H9 (cell line): ENCODE data around the gene FOXJ3. TPM values are rescaled to one million over a fixed set of nuclear protein-coding genes. Genes with fewer than 3 reads are reported as not detected.

Source experiments
- DNase-seq: peaks from one replicate; pipeline ENCODE4 v3.0.0-alpha.2; 2017
- H2AFZ ChIP-seq: one replicate; pipeline ENCODE4 v1.6.1; 2013; ENCODE audit warnings: mild to moderate bottlenecking, low read length, control low read depth, moderate library complexity
- H2AK5ac ChIP-seq: 2 replicates; pipeline ENCODE4 v1.6.1; 2013; ENCODE audit warnings: low read length, control low read depth, mixed read lengths; ENCODE audit not compliant: insufficient read length
- H2BK120ac ChIP-seq: one replicate; pipeline ENCODE4 v1.6.1; 2013; ENCODE audit warnings: low read depth, mild to moderate bottlenecking, low read length, control low read depth, inconsistent platforms; ENCODE audit not compliant: poor library complexity, severe bottlenecking
- H2BK12ac ChIP-seq: 2 replicates; pipeline ENCODE4 v1.6.1; 2013; ENCODE audit warnings: low read length, control low read depth, mixed read lengths, low read depth; ENCODE audit not compliant: insufficient read length
- H2BK15ac ChIP-seq: 2 replicates; pipeline ENCODE4 v1.6.1; 2013; ENCODE audit warnings: low read depth, low read length, control low read depth
- H2BK20ac ChIP-seq: one replicate; pipeline ENCODE4 v1.6.1; 2013; ENCODE audit warnings: low read depth, mild to moderate bottlenecking, low read length, control low read depth, inconsistent platforms; ENCODE audit not compliant: poor library complexity, severe bottlenecking
- H2BK5ac ChIP-seq: 2 replicates; pipeline ENCODE4 v1.6.1; 2013; ENCODE audit warnings: low read length, control low read depth, mixed read lengths; ENCODE audit not compliant: insufficient read length
- H3K14ac ChIP-seq: 2 replicates; pipeline ENCODE4 v1.6.1; 2013; ENCODE audit warnings: low read length, control low read depth; ENCODE audit not compliant: insufficient read depth
- H3K18ac ChIP-seq: 2 replicates; pipeline ENCODE4 v1.6.1; 2013; ENCODE audit warnings: low read depth, mild to moderate bottlenecking, mixed read lengths, low read length, control low read depth; ENCODE audit not compliant: insufficient read length
- H3K23ac ChIP-seq: 2 replicates; pipeline ENCODE4 v1.6.1; 2013; ENCODE audit warnings: low read length, control low read depth, mixed read lengths, low read depth; ENCODE audit not compliant: insufficient read length
- H3K23me2 ChIP-seq: 2 replicates; pipeline ENCODE4 v1.6.1; 2013; ENCODE audit warnings: low read depth, mild to moderate bottlenecking, mixed read lengths, low read length, control low read depth; ENCODE audit not compliant: insufficient read length, poor library complexity, severe bottlenecking
- H3K27ac ChIP-seq: 2 replicates; pipeline ENCODE4 v1.5.1; 2013; ENCODE audit warnings: low read length, control low read depth, mixed read lengths, low read depth; ENCODE audit not compliant: insufficient read length
- H3K27me3 ChIP-seq: 2 replicates; pipeline ENCODE4 v1.6.1; 2013; ENCODE audit warnings: low read length, control low read depth, inconsistent platforms; ENCODE audit not compliant: insufficient read depth
- H3K4ac ChIP-seq: 2 replicates; pipeline ENCODE4 v1.6.1; 2013; ENCODE audit warnings: low read depth, mild to moderate bottlenecking, control low read depth, inconsistent platforms, low read length, moderate library complexity
- H3K4me1 ChIP-seq: 2 replicates; pipeline ENCODE4 v1.6.1; 2013; ENCODE audit warnings: low read length, control low read depth, inconsistent platforms; ENCODE audit not compliant: insufficient read depth
- H3K4me2 ChIP-seq: 2 replicates; pipeline ENCODE4 v1.6.1; 2013; ENCODE audit warnings: low read length, control low read depth, mixed read lengths; ENCODE audit not compliant: insufficient read length, insufficient read depth
- H3K56ac ChIP-seq: 2 replicates; pipeline ENCODE4 v1.6.1; 2013; ENCODE audit warnings: low read depth, mild to moderate bottlenecking, mixed read lengths, low read length, control low read depth; ENCODE audit not compliant: insufficient read length
- H3K79me1 ChIP-seq: 2 replicates; pipeline ENCODE4 v1.6.1; 2013; ENCODE audit warnings: low read depth, mild to moderate bottlenecking, moderate library complexity, low read length, control low read depth, inconsistent platforms; ENCODE audit not compliant: insufficient read depth, poor library complexity, severe bottlenecking
- H3K79me2 ChIP-seq: 2 replicates; pipeline ENCODE4 v1.6.1; 2013; ENCODE audit warnings: low read length, control low read depth, inconsistent platforms; ENCODE audit not compliant: insufficient read depth
- H3K9ac ChIP-seq: 2 replicates; pipeline ENCODE4 v1.6.1; 2013; ENCODE audit warnings: low read length, control low read depth, mixed read lengths; ENCODE audit not compliant: insufficient read length; ENCODE audit errors: extremely low read depth
- H3K9me3 ChIP-seq: one replicate; pipeline ENCODE4 v1.6.1; 2013; ENCODE audit warnings: low read depth, low read length, inconsistent platforms; ENCODE audit not compliant: control insufficient read depth
- H3T11ph ChIP-seq: one replicate; pipeline ENCODE4 v1.6.1; 2013; ENCODE audit warnings: mild to moderate bottlenecking, low read length, control low read depth, inconsistent platforms
- H4K20me1 ChIP-seq: one replicate; pipeline ENCODE4 v1.6.1; 2013; ENCODE audit not compliant: control insufficient read depth, insufficient read length, insufficient read depth
- H4K5ac ChIP-seq: 2 replicates; pipeline ENCODE4 v1.6.1; 2013; ENCODE audit warnings: low read depth, mild to moderate bottlenecking, mixed read lengths, low read length, control low read depth; ENCODE audit not compliant: insufficient read length
- H4K8ac ChIP-seq: replicated peaks from 2 replicates; pipeline ENCODE4 v1.6.1; 2013; ENCODE audit warnings: low read length, control low read depth, mixed read lengths, low read depth; ENCODE audit not compliant: insufficient read length
- H4K91ac ChIP-seq: 2 replicates; pipeline ENCODE4 v1.6.1; 2013; ENCODE audit warnings: low read depth, mild to moderate bottlenecking, moderate library complexity, mixed read lengths, low read length, control low read depth; ENCODE audit not compliant: insufficient read length
- H3K27ac Mint-ChIP-seq, 3 experiments: 2 replicates in 2 of 3; 3 replicates in 1 of 3; pipeline ENCODE4 v1.8.0; 2020 to 2021; ENCODE audit warnings: mixed read lengths in 3 of 3, mild to moderate bottlenecking in 1 of 3, moderate library complexity in 1 of 3
- H3K27me3 Mint-ChIP-seq: 2 replicates; pipeline ENCODE4 v1.8.0; 2021; ENCODE audit warnings: low read depth, mild to moderate bottlenecking, moderate library complexity, mixed read lengths
- H3K36me3 Mint-ChIP-seq, 3 experiments: 2 replicates in 2 of 3; 3 replicates in 1 of 3; pipeline ENCODE4 v1.8.0; 2020 to 2021; ENCODE audit warnings: low read depth in 3 of 3, mixed read lengths in 3 of 3; ENCODE audit not compliant: insufficient read depth in 1 of 3
- H3K4me1 Mint-ChIP-seq, 2 experiments: 2 replicates each; pipeline ENCODE4 v1.8.0; 2020; ENCODE audit warnings: mixed read lengths in 2 of 2
- H3K4me3 Mint-ChIP-seq, 2 experiments: 2 replicates in 1 of 2; 3 replicates in 1 of 2; pipeline ENCODE4 v1.8.0; 2020 to 2021; ENCODE audit warnings: mild to moderate bottlenecking in 2 of 2, mixed read lengths in 2 of 2, moderate library complexity in 1 of 2
- H3K9me3 Mint-ChIP-seq, 2 experiments: 2 replicates in 1 of 2; 3 replicates in 1 of 2; pipeline ENCODE4 v1.8.0; 2020; ENCODE audit warnings: mild to moderate bottlenecking in 2 of 2, mixed read lengths in 2 of 2, moderate library complexity in 1 of 2
- CTCF ChIP-seq: fragments of 200-600 bp; sonication (generic); conservative IDR thresholded peaks from 3 replicates; pipeline ENCODE4 v1.8.0; 2021; ENCODE audit warnings: antibody characterized with exemption, mild to moderate bottlenecking
- WGBS: extraction: QIAGEN DNeasy Blood & Tissue Kit; methylation state at CpG from one replicate; pipeline ENCODE4 v1.1.7; 2013; ENCODE audit warnings: missing lambda C conversion rate, low lambda C conversion rate, mixed read lengths; ENCODE audit not compliant: insufficient read length; ENCODE audit errors: extremely low coverage; 5-methylcytosine and 5-hydroxymethylcytosine counted together
- total RNA-seq: library from RNA; stranded (reverse); gene quantifications from 2 replicates; pipeline ENCODE4 v1.2.1, GENCODE V29; 2021

Gene FOXJ3
- total RNA-seq, 1 experiment from 2014 or later = 49.9 TPM

DNA sequence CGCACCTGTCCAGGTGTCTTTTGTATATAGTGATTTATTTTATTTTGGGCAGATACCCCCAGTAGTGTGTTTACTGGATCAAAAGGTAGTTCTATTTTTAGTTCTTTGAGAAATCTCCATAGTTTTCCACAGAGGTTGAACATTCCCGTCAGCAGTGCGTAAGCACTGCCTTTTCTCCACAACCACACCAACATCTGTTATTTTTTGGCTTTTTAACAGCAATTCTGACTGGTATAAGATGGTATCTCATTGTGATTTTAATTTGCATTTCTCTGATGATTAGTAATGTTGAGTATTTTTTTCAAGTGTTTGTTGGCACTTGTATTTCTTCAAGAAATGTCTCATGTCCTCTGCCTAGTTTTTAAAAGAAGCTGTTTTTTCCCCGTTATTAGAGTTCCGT, 39.2 kb downstream of the FOXJ3 start:
- peaks cover 6% of the 10 kb centered on the region for H3K79me1 ChIP-seq
- H2BK12ac ChIP-seq = no peak overlapping the region
- H3K23ac ChIP-seq = no peak overlapping the region
- H4K5ac ChIP-seq = no peak overlapping the region
- no peak overlapping the region for H2BK15ac ChIP-seq
- H3K56ac ChIP-seq = no peak overlapping the region
- no peaks in the 10 kb centered on the region for H3K27me3 ChIP-seq
- H3K4me3 Mint-ChIP-seq = no peak overlapping the region
- no peak overlapping the region for H3K27ac ChIP-seq
- H3K9ac ChIP-seq = no peak overlapping the region
- H2BK120ac ChIP-seq = no peak overlapping the region
- no peaks in the 10 kb centered on the region for H4K20me1 ChIP-seq
- no peak for DNase-seq
- H4K91ac ChIP-seq = no peak overlapping the region
- H3K4me1 ChIP-seq = no peaks in the 10 kb centered on the region
- no peak overlapping the region for H3K18ac ChIP-seq
- H3K79me2 ChIP-seq = peaks cover 3% of the 10 kb centered on the region; the same call in 1 of the 2 replicates
- no peaks in the 10 kb centered on the region for H3K9me3 ChIP-seq
- H3K4ac ChIP-seq = no peak overlapping the region
- H3K4me1 Mint-ChIP-seq = no peaks in the 10 kb centered on the region
- no peak overlapping the region for H4K8ac ChIP-seq
- no peak overlapping the region for H3K27ac Mint-ChIP-seq
- no peak overlapping the region for H3K14ac ChIP-seq
- no peak overlapping the region for H2BK20ac ChIP-seq
- H2BK5ac ChIP-seq = no peak overlapping the region
- TF ChIP-seq CTCF = no peak
- H2AFZ ChIP-seq = no peak overlapping the region
- no peak overlapping the region for H2AK5ac ChIP-seq
- H3K4me2 ChIP-seq = no peak overlapping the region
- H3K27me3 Mint-ChIP-seq = no peaks in the 10 kb centered on the region
- peaks cover 5 to 9% of the 10 kb centered on the region in 2 experiments; a peak in 2 of 5 replicates for H3K9me3 Mint-ChIP-seq
- no peaks in the 10 kb centered on the region for H3K23me2 ChIP-seq
- peaks cover 27 to 36% (median 31%) of the 10 kb centered on the region in 3 experiments for H3K36me3 Mint-ChIP-seq
- H3T11ph ChIP-seq = no peak overlapping the region
- no CpG with 5 or more reads among the region's 5 CpGs for WGBS
